Measurements from ENCODE around the gene CUEDC2.
A peak's percentile ranks its signal among the peaks of the same experiment; 100 is the strongest.
"Not testable (repeated sequence)": the region's sequence is repeated elsewhere in the genome, so short reads cannot be mapped to it uniquely, and the experiment has no call there.

Gene CUEDC2

GRCh38 chr10:102454662-102455487 is 22.5 kb upstream of the CUEDC2 start:
- DNase-seq, result not testable (repeated sequence)

GRCh38 chr10:102453502-102453901 is 21.1 kb upstream of the CUEDC2 start:
- DNase-seq, result no peak

DNA sequence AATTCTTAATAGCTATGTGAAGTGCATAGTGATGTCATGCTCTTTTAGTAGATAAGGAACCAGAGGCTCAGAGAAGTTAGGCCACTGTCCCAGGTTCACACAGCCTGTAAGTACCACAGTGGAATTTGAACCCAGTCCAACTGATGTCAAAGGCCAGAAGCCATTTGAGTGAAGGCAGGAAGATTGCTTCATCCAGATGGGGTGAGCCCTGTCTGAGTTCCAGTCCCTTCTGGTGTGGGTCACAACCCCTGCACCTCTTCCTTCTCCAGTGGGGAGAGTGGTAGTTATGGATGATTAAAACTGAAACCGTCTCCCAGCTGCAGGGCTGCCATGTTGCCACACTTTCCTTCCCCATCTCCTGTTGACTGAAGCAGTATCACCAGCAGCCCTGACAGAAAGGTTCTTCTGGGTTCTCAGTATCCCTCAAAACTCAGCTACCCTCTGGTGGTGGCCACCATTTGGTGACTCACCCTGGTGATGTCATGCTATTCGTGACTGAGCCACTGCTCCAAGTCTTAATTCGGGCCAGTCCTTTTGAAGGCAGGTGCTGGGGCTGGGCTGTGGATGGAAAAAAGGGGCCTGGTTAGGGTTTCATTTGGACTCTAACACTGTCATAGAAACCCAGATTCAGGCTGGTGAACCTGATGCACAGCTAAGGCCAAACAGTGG is 20.4 kb upstream of the CUEDC2 start:
- DNase-seq, result peak; percentile 41

GRCh38 chr10:102451105-102451969 is 19.0 kb upstream of the CUEDC2 start, which contains the start of gene C10orf95:
C10orf95 (minus strand) TSS chr10:102451543; CDS start chr10:102451093, 450 bp downstream.
- DNase-seq, result no peak

- peak; percentile 85 for DNase-seq
These were observed 18.2 kb upstream of the CUEDC2 start for GRCh38 chr10:102450374-102451104.

DNA sequence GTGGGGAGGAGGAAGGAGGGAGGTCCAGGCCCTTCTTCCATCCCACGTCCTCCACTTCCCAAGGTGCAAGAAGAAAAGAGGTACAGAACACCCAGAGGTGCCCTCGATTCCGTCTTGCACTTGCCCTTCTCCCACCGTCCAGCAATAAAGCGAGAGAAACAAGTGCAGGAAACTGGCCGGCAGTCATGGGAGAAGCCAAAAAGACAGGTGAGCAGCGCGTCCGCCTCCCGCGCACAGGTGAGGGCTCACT is 17.7 kb upstream of the CUEDC2 start:
- no peak for DNase-seq

- DNase-seq, result peak; percentile 93
These were observed 17.1 kb upstream of the CUEDC2 start for GRCh38 chr10:102449321-102450123.

DNA sequence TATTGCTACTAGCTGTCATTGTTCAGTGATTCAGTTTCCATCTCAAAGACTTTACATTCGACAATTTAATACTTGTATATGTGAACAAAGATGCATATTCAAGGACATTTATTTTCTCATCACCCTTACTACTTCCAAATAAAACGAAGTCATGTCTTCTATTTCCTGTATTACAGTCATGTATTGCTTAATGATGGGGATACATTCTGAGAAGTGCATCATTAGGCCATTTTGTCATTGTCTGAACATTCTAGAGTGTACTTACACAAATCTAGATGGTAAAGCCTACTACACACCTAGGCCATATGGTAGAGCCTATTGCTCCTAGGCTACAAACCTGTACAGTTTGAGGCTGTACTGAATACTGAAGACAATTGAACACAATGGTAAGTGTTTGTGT is 12.5 kb upstream of the CUEDC2 start:
- peak; percentile 0 for DNase-seq

GRCh38 chr10:102438374-102438773 is 6.0 kb upstream of the CUEDC2 start:
- no peak for DNase-seq

- DNase-seq, result peak; percentile 11
These were observed 5.1 kb upstream of the CUEDC2 start for GRCh38 chr10:102437515-102437914.

DNA sequence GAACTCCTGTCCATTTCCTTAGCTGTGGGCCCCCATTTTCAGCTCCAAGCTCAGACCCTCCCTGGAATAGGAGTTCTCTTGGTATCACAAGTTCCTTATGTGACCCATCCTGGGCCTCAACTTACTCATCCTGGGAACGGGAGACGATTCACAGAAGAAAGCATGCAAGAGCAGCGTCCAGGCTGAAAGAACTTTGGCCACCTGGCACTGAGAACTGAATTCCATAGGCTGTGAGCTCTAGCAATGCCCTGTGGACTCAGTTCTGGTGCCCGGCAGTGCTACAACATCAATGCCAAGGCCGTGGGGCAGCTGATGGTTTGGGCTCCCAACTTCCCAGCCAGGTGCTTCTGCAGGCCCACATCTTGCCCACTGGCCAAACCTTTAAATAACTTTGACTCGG is 3.9 kb upstream of the CUEDC2 start:
- DNase-seq, result peak; percentile 3

GRCh38 chr10:102435529-102436233 is 3.3 kb upstream of the CUEDC2 start:
- peak; percentile 65 for DNase-seq

DNA sequence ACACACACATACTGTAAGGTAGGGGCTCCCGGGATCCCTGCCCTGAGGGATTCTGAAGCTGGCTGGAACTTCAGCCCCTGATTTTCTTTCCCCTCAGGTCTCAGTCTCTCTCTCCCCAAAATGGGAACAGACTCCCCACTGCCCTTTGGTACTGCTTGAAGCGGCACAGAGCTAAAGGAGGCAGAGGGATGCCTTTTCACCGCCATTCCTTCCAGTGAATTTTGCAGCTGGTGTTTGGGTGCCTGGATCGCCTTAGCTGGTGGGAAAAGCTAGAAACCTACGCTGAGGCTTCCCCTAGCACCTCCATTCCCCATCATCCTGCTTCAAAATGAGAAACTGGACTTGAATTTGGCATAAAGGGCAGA is 2.7 kb upstream of the CUEDC2 start:
- no peak for DNase-seq

- peak; percentile 3 for DNase-seq
These were observed 2.2 kb upstream of the CUEDC2 start for GRCh38 chr10:102434394-102435132.

- DNase-seq, result peak; percentile 46
These were observed 1.3 kb upstream of the CUEDC2 start for GRCh38 chr10:102433619-102434046.

DNA sequence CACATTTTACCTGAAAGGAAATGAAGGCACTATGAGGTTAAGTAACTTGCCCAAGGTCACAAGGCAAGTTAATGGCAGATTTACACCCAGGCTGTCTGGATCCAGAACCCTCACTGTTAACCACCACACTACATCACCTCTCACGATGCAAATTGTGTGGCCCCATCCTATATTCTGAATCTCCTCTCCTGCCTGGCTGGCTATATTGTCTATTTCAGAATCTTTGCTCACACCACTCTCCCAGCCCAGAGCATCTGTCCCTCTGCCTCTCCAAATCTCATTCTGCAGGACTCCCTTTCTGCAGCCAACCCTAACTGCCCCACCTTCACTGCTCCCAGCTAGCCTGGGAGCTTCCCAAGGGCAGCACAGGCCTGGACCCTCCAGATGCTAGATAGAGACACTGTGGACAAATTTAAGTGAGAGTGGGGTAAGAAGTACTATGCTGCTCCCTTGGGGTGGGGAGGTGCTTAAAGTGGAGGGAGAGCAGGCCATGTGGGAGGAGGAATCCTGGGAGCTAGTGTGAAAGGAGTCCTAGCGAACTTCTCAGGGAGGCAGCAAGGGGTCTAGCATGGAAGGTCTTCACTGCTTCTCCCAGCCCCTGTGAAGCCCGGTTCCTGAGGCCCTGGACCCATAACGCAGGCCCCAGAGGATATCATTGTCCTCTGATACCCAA is 786 bp downstream of the CUEDC2 start:
- peak; percentile 62 for DNase-seq

DNA sequence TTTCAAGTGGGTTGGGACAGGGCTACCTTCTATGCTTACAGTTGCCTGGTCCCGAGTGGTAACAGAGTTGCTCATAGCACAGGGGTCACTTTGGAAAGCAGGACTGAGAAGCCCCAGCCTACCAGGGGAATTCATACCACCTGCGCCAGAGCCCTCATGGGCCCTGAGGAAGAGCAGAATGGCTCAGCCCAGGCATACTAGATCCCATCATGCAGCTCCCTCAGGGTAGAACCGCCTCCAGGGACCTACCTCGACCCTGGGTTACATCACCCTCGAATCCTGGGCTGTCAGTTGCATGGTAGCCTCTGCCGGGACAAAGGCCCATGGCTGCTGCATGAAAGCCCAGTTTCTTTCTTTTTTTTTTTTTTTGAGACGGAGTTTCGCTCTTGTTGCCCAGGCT is 2.9 kb downstream of the CUEDC2 start:
- no peak for DNase-seq

DNA sequence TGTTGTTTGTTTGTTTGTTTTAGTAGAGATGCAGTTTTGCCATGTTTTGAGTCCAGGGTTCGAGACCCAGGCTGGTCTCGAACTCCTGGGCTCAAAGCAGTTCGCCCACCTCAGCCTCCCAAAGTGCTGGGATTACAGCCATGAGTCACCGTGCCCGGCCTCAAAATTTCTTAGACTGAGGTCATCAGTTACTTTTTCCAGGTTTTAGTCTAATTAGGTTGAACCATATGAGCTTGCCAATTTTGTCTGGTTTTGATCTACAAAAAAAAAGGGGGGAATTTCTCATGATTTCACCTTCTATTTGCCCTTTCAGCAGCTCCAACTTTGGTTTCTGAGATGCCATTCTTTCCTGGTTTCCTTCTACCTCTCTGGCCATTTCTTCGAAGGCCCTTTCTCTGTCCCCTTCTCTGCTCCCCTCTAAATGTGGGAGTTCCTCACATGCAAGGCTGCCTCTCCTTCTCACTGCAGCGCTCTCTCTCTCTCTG is 5.5 kb downstream of the CUEDC2 start:
- no peak for DNase-seq

DNA sequence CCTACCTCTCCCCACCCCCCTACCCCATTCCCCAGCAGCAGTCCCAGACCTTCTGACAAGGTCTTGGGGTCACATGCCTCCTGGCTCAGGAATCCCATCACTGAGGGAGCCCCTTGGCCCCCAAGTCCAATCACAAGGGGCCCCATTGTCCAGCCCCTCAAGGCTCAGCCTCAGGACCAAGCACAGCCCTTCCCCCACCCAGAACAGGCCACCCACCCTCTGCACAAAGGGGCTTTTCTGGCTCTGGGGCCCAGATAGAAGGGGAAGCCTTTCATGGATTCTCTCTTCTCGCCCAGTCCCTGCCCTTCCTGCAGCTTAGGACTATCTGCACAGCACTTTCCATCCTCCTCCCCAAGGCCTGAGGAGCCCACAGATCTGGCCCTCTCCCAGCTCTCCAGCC is 6.9 kb downstream of the CUEDC2 start:
- no peak for DNase-seq

- no peak for DNase-seq
These were observed 7.5 kb downstream of the CUEDC2 start for GRCh38 chr10:102424916-102425315.
